Right lobe of liver (tissue), 4 donors: ENCODE data around the gene BCAR3.

ENCODE experiments used
- POLR2A ChIP-seq: fragments of 450-650 bp; IDR thresholded peaks from one replicate; pipeline ENCODE4 v1.6.1; 2017; ENCODE audit warnings: antibody characterized with exemption, mild to moderate bottlenecking
- TF ChIP-seq, protein P1 (sequence below), 4 donors: fragments of 200-600 bp in 3 of 4; fragments of 450-650 bp in 1 of 4; IDR thresholded peaks; one replicate each; pipeline versions ENCODE4 v1.5.1 to v1.8.0; 2016 to 2022; ENCODE audit warnings: antibody characterized with exemption in 4 of 4, mild to moderate bottlenecking in 2 of 4
- donor health status: DM: no; HTN: no; CAD: no.
- donor health status: DM: no; HTN: no; CAD: no.
- donor health status: DM: no; HTN: yes; CAD: no.

GRCh38 chr1:93620172-93620840 lies 61.3 kb downstream of the BCAR3 start:
- TF ChIP-seq POLR2A = no peak
- TF ChIP-seq, protein P1, sequence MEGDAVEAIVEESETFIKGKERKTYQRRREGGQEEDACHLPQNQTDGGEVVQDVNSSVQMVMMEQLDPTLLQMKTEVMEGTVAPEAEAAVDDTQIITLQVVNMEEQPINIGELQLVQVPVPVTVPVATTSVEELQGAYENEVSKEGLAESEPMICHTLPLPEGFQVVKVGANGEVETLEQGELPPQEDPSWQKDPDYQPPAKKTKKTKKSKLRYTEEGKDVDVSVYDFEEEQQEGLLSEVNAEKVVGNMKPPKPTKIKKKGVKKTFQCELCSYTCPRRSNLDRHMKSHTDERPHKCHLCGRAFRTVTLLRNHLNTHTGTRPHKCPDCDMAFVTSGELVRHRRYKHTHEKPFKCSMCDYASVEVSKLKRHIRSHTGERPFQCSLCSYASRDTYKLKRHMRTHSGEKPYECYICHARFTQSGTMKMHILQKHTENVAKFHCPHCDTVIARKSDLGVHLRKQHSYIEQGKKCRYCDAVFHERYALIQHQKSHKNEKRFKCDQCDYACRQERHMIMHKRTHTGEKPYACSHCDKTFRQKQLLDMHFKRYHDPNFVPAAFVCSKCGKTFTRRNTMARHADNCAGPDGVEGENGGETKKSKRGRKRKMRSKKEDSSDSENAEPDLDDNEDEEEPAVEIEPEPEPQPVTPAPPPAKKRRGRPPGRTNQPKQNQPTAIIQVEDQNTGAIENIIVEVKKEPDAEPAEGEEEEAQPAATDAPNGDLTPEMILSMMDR (IDR thresholded peaks at IDR 0.05) = no peak
